Measurements from ENCODE around the gene ATP1B4.

- TF ChIP-seq CTCF (IDR thresholded peaks at IDR 0.05): peak in 1 of 3 donors; percentile 10
- TF ChIP-seq POLR2A (IDR thresholded peaks at IDR 0.05): no peak
Observed at GRCh38 chrX:120365320-120365719, 3.4 kb downstream of the ATP1B4 start.
